ENCODE results near the gene PTPRD. TPM values are rescaled to one million over a fixed set of nuclear protein-coding genes. Genes with fewer than 3 reads are reported as not detected.

PTPRD gene
- total and polyA plus RNA-seq, 2 of the 4 experiments (the other 2 are of a cell fraction) = 0.07 to 0.18 TPM

GRCh38 chr9:9790216-9790872, 822.5 kb downstream of the PTPRD start:
- Histone ChIP-seq H2AK9ac (replicated peaks; ENCODE audit: low read depth, low read length, poor library complexity) (no peak overlapping the region), H4K91ac (ENCODE audit: insufficient read depth, low read depth, low read length) (no peak overlapping the region), H3K9ac (ENCODE audit: low read depth, low read length) (no peak overlapping the region), H2AFZ (replicated peaks; ENCODE audit: low read length, poor library complexity) (no peak overlapping the region), H3K79me1 (ENCODE audit: low read depth in 1 of 2, low read length in 2 of 2) (no peaks in the 10 kb centered on the region), H2BK20ac (ENCODE audit: low read depth, low read length) (no peak overlapping the region), H3K18ac (ENCODE audit: low read depth, low read length) (no peak overlapping the region), H3K4ac (ENCODE audit: low read depth, low read length) (no peak overlapping the region), H2BK5ac (ENCODE audit: low read depth, low read length, poor library complexity, severe bottlenecking) (no peak overlapping the region), H4K5ac (ENCODE audit: low read depth, low read length) (no peak overlapping the region), H2AK5ac (ENCODE audit: low read depth, low read length) (no peak overlapping the region), H3K56ac (ENCODE audit: extremely low read depth, insufficient read depth, low read length) (no peak overlapping the region), H4K8ac (ENCODE audit: low read depth in 2 of 2, low read length in 2 of 2) (no peak overlapping the region), H3K4me1 (ENCODE audit: control insufficient read depth, insufficient read depth, low read length) (no peaks in the 10 kb centered on the region), H3K9me3 (ENCODE audit: control insufficient read depth, insufficient read depth, low read length) (no peaks in the 10 kb centered on the region), H3K4me2 (ENCODE audit: low read depth, low read length) (no peak overlapping the region), H3K14ac (replicated peaks; ENCODE audit: low read depth, low read length) (no peak overlapping the region), H3K23ac (ENCODE audit: low read depth, low read length) (no peak overlapping the region), H2BK120ac (ENCODE audit: low read depth, low read length) (no peak overlapping the region), H2BK15ac (ENCODE audit: low read depth, low read length) (no peak overlapping the region), H3K27me3 (ENCODE audit: control insufficient read depth, insufficient read depth, low read length) (no peaks in the 10 kb centered on the region), H3K9me1 (ENCODE audit: insufficient read depth, low read length) (no peaks in the 10 kb centered on the region), H3K27ac (ENCODE audit: insufficient read depth, low read length) (no peak overlapping the region), H3K4me3 (ENCODE audit: insufficient read depth, low read depth, low read length) (no peak overlapping the region), H4K20me1 (ENCODE audit: insufficient read depth, low read length) (no peaks in the 10 kb centered on the region), H3K36me3 (ENCODE audit: control insufficient read depth, insufficient read depth, low read length) (no peaks in the 10 kb centered on the region)
- no CpG with 5 or more reads among the region's 1 CpG for WGBS, 2 experiments (ENCODE audit: extremely low coverage in 2 of 2, insufficient read length in 1 of 2)
- dilution Hi-C loops (cut with HindIII; ENCODE audit: low sequenced_read_pairs, unreplicated experiment) = no loop called here
- no peak for DNase-seq
- ChIA-PET POLR2A (ENCODE audit: unreplicated experiment) (no interaction called here), CTCF (interaction anchor here (1.0 to 1.8 kb wide), 3 partner anchors 11 to 186 kb away, joined by 3 to 9 read pairs (median 3); no protein-coding TSS in a partner anchor)
- no peak for ATAC-seq (ENCODE audit: low read depth)
- BruUV-seq (replicated peaks) = no TSS peak
- in situ Hi-C loops (cut with MboI; ENCODE audit: low sequenced_read_pairs) = no loop called here
- TF ChIP-seq POLR2A (IDR thresholded peaks at IDR 0.05; ENCODE audit: low read depth, low read length) (no peak), RAD21 (IDR thresholded peaks at IDR 0.05; ENCODE audit: low read length) (peak; percentile 54), CEBPB (IDR thresholded peaks at IDR 0.05; ENCODE audit: low read depth, low read length) (no peak), FOS (IDR thresholded peaks at IDR 0.05; ENCODE audit: low read depth, low read length) (no peak), RFX5 (IDR thresholded peaks at IDR 0.05; ENCODE audit: low read depth, low read length) (no peak), MAFK (IDR thresholded peaks at IDR 0.05; ENCODE audit: low read depth, low read length) (no peak), CTCF (conservative IDR thresholded peaks at IDR 0.05; ENCODE audit: low read depth, low read length) (peak; percentile 49), MXI1 (IDR thresholded peaks at IDR 0.05; ENCODE audit: borderline replicate concordance, low read depth, low read length) (no peak), ELK1 (IDR thresholded peaks at IDR 0.05; ENCODE audit: borderline replicate concordance, low read depth, low read length) (no peak), MAZ (IDR thresholded peaks at IDR 0.05; ENCODE audit: borderline replicate concordance, low read depth, low read length) (no peak), CHD1 (IDR thresholded peaks at IDR 0.05; ENCODE audit: low read depth, low read length) (no peak), SMC3 (IDR thresholded peaks at IDR 0.05; ENCODE audit: low read depth, low read length) (peak; percentile 19; the same call in 1 of the 2 replicates)
- TF ChIP-seq, protein P1, sequence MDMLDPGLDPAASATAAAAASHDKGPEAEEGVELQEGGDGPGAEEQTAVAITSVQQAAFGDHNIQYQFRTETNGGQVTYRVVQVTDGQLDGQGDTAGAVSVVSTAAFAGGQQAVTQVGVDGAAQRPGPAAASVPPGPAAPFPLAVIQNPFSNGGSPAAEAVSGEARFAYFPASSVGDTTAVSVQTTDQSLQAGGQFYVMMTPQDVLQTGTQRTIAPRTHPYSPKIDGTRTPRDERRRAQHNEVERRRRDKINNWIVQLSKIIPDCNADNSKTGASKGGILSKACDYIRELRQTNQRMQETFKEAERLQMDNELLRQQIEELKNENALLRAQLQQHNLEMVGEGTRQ (IDR thresholded peaks at IDR 0.05; ENCODE audit: low read depth, low read length) = no peak
- intact Hi-C loops (cut with micrococcal nuclease) = loop anchor here (2.0 kb wide), 1 partner anchor 184 kb away; no protein-coding TSS in a partner anchor
